Activated CD4-positive, alpha-beta T cell treated with anti-CD3 and anti-CD28 coated beads, Interleukin-10, Interleukin-2, amounts not matched to agents 100 ng/mL and 50 ng/mL, durations not matched to agents 16 hours and 8 hours (primary cell): ENCODE data around the gene KATNAL2.
"Not testable (repeated sequence)": the region's sequence is repeated elsewhere in the genome, so short reads cannot be mapped to it uniquely, and the experiment has no call there.

Source experiments
- DNase-seq: peaks from one replicate; pipeline ENCODE4 v3.0.0-alpha.2; 2020

Gene KATNAL2

DNA sequence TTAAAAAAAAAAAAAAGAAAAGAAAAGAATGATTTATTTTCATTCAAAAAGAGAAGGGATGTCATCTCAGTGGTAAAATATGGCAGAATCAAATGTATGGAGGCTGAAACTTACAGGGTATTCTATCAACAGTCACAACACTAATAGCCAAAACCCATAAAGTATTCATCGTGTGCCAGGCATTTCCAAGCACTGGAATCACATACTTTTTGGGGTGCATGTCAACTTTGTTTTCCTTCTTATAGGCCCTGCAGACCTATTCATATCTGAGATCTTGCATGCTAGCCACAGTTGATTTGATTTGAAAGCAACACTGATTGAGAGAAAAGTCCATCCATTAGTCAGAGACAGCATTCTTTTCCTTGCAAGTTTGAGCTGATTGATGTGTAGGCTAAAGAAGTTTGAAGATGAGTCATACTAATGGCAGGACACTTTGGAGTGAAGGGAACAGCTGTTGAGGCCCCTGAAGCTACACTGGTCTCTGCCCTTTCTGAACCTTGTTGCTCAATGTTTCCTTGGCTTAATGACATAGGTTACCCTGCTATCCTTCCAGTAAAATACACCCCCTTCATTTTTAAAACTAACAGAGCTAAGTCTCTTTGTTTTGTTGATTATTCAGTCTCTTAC, 22.0 kb downstream of the KATNAL2 start:
- no peak for DNase-seq

GRCh38 chr18:46939998-46940571, 22.7 kb downstream of the KATNAL2 start:
- no peak for DNase-seq

- no peak for DNase-seq
Observed at GRCh38 chr18:46942646-46943045, 25.2 kb downstream of the KATNAL2 start.

DNA sequence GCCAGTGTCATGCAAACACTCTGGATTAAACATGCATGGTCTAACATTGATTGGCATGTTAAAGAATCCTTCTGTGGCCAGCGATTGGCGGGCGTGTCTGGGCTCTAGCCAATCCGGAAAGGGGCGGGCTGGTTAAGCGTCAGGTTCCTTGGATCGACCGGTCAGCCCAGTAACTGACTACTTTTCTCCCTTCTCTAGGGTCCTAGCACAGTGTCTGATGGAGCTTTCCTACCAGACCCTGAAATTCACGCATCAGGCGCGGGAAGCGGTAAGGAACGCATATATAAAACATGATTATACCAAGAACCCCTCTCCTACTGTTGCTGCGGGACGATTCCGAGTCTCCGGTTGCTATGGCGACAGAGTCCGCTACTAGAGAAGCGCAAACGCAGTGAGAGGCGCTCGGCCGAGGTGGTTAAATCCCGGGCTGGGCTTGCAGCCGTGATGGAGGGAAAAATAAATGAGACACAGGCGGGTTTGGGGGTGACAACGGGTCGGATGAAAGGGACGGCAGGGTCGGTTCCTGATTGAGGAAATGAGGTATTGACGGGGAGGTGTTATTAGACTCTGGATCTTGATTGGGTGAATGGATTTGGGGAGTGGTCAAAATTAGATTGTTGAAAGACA, 29.4 kb downstream of the KATNAL2 start:
- DNase-seq: peak; percentile 75

GRCh38 chr18:46950064-46950656, 32.8 kb downstream of the KATNAL2 start:
- DNase-seq: peak; percentile 13

DNA sequence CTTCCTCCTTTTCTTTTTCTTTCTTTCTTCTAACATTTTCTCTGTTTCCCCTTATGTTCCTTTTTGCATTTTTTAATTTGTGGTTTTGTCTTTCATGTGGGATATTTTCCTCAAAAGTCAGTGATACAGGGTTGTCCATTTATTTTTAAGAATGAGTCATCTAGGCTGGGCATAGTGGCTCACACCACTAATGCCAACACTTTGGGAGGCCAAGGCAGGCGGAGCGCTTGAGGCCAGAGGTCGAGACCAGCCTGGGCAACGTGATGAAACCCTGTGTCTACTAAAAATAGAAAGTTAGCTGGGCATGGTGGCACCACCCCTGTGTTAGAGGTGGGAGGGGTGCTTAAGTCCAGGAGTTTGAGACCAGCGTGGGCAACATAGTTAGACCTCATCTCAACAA, 35.8 kb downstream of the KATNAL2 start:
- DNase-seq: no peak

DNA sequence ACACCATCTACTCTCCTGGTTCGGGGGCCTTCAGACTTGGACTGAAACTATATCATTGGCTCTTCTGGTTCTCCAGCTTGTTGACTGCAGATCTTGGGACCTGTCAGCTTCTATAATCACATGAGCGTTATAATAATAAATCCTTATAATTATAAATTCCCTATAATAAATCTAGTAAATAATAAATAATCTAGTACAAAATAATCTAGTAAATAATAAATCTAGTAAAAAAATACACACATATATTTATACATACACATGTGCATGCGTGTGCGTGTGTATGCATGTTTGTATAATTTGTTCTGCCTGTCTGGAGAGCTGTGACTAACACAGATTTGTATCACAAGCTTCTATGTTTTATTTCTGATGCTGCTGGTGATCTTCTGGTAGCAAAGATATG, 40.8 kb downstream of the KATNAL2 start:
- no peak for DNase-seq

GRCh38 chr18:46963656-46964578, 46.5 kb downstream of the KATNAL2 start:
- not testable (repeated sequence) for DNase-seq

- not testable (repeated sequence) for DNase-seq
Observed at GRCh38 chr18:46964579-46965293, 47.3 kb downstream of the KATNAL2 start.

DNA sequence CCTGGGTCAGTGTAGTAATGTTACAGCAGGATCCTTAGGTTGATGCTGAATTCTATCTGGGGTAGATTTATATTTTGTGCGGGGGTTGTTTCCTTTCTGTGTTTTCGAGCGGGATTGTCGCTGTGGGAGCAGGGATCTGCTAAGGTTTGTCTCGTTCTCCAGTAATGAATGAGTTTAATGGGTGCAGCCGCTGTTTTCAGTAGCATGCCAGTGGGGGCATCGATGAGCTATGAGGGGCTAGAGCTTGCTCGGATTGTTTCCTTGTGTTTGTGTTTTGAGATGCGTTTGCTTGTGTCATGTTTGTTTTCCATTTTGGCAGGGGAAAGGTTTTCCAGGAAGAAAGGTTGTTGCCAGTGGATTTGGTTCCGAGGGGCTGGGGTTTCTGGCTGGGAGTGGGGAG, 48.9 kb downstream of the KATNAL2 start:
- DNase-seq: not testable (repeated sequence)

- DNase-seq: not testable (repeated sequence)
Observed at GRCh38 chr18:46969551-46969950, 52.1 kb downstream of the KATNAL2 start.

DNA sequence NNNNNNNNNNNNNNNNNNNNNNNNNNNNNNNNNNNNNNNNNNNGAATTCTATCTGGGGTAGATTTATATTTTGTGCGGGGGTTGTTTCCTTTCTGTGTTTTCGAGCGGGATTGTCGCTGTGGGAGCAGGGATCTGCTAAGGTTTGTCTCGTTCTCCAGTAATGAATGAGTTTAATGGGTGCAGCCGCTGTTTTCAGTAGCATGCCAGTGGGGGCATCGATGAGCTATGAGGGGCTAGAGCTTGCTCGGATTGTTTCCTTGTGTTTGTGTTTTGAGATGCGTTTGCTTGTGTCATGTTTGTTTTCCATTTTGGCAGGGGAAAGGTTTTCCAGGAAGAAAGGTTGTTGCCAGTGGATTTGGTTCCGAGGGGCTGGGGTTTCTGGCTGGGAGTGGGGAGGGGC, 102.5 kb downstream of the KATNAL2 start:
- DNase-seq: not testable (repeated sequence)

GRCh38 chr18:47020757-47021156, 103.4 kb downstream of the KATNAL2 start:
- not testable (repeated sequence) for DNase-seq

DNA sequence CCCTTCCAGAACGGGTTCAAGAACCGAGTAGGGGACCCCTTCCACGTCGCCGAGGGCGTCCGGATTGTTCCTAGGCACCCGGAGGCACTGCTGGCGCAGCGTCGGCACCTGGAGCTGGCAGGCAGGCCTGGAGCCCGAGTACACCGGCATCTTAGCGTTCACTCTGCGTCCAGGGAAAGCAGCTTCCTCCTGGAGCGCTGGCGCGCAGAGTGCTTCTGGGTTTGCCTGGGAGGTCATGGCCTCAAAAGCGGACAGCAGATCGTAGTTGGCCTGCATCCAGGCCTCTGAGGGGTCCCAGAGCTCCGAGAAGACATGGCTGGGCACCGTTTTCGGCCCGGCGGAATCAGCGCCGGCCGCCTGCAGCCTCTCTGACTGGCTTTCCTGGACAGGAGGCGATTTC, 105.4 kb downstream of the KATNAL2 start:
- DNase-seq: not testable (repeated sequence)

DNA sequence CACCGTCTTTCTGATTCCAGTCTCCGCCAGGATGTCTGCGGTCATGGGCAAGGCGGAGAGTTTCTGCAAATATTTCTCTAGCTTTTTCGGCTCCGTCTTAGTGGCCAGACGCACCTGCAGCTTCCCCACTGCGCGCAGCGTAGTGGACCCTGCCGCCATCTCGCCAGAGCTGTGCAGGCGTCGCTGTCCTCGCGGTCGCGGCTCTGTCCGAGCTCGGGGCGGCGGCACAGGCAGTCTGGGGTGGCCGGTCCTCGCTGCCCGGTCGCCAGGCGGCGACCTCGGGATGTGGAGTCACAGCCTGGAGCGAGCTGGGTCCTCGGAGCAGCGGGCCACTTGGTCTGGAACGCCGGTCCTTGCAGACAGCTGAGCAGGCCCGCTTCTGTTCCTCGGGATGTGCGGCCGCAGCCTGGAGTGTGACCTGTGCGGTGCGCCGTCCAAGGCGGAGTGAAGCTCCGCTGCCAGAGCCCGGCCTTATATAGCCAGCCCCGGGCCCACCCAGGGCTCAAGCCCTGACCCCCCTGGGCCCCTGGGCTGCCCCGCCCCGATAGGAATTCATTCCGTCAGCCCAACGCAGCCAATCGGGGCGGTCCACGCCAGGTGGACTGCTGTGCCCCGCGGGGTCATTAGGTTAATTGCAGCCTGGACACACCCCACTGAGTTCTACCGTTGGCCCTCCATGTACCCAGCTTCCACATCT, 106.5 kb downstream of the KATNAL2 start:
- not testable (repeated sequence) for DNase-seq

DNA sequence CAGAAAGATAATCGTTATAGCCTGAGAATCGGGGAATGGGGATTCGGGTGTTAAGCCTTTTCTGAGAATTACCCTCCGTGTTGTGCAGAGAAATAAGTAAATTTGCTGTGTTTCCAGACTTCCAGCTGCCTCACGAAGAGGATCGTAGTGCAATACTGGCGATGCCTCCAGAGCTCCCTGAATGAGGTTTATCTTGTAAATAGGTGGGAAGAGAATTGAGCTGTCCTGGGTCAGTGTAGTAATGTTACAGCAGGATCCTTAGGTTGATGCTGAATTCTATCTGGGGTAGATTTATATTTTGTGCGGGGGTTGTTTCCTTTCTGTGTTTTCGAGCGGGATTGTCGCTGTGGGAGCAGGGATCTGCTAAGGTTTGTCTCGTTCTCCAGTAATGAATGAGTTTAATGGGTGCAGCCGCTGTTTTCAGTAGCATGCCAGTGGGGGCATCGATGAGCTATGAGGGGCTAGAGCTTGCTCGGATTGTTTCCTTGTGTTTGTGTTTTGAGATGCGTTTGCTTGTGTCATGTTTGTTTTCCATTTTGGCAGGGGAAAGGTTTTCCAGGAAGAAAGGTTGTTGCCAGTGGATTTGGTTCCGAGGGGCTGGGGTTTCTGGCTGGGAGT, 108.3 kb downstream of the KATNAL2 start:
- not testable (repeated sequence) for DNase-seq

DNA sequence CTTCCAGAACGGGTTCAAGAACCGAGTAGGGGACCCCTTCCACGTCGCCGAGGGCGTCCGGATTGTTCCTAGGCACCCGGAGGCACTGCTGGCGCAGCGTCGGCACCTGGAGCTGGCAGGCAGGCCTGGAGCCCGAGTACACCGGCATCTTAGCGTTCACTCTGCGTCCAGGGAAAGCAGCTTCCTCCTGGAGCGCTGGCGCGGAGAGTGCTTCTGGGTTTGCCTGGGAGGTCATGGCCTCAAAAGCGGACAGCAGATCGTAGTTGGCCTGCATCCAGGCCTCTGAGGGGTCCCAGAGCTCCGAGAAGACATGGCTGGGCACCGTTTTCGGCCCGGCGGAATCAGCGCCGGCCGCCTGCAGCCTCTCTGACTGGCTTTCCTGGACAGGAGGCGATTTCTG, 111.3 kb downstream of the KATNAL2 start:
- not testable (repeated sequence) for DNase-seq

- DNase-seq: not testable (repeated sequence)
Observed at GRCh38 chr18:47029684-47030353, 112.4 kb downstream of the KATNAL2 start.

GRCh38 chr18:47030887-47031286, 113.5 kb downstream of the KATNAL2 start:
- DNase-seq: not testable (repeated sequence)

GRCh38 chr18:47032945-47033344, 115.5 kb downstream of the KATNAL2 start:
- DNase-seq: no peak
